ENCODE results near the gene NEXMIF.

NEXMIF gene

GRCh38 chrX:74925225-74926088 lies at the start of gene NEXMIF:
TSS of gene NEXMIF (minus strand) at chrX:74925452.
- Histone ChIP-seq H3K9me3 (ENCODE audit: control insufficient read depth, insufficient read depth, low read depth, low read length) (no peaks in the 10 kb centered on the region), H3K27ac (ENCODE audit: extremely low read depth, low read depth, low read length) (no peak within 1 kb of the TSS; the same call in 1 of the 2 replicates), H3K4me1 (ENCODE audit: control insufficient read depth, insufficient read depth, low read length) (no peaks in the 10 kb centered on the region), H3K36me3 (ENCODE audit: control insufficient read depth in 2 of 2, insufficient read depth in 1 of 2, low read length in 2 of 2) (no peaks in the 10 kb centered on the region), H3K4me3 (ENCODE audit: low read depth, low read length) (peak within 1 kb of the TSS; percentile 30)
- POLR2A ChIA-PET, result no interaction called here
- CTCF ChIA-PET, result interaction anchor here (0.7 kb wide), 1 partner anchor 686 kb away, joined by 4 read pairs; no protein-coding TSS in a partner anchor
- TF ChIP-seq ZNF677 (tag by site-specific recombination; IDR thresholded peaks at IDR 0.05) (no peak), ZNF133 (tag by site-specific recombination; IDR thresholded peaks at IDR 0.05) (no peak), KLF10 (tag by site-specific recombination; IDR thresholded peaks at IDR 0.05) (no peak), ZNF121 (tag by site-specific recombination; IDR thresholded peaks at IDR 0.05) (no peak), KLF1 (tag by site-specific recombination; IDR thresholded peaks at IDR 0.05) (no peak), ZNF302 (tag by site-specific recombination; IDR thresholded peaks at IDR 0.05; ENCODE audit: low read depth) (no peak), ZBTB44 (tag by site-specific recombination; IDR thresholded peaks at IDR 0.05) (no peak), EGR2 (tag by site-specific recombination; IDR thresholded peaks at IDR 0.05; ENCODE audit: low read depth) (peak; percentile 22; the same call in 1 of the 2 replicates), ZNF830 (tag by site-specific recombination; IDR thresholded peaks at IDR 0.05; ENCODE audit: low read depth) (no peak), PRDM10 (tag by site-specific recombination; IDR thresholded peaks at IDR 0.05) (no peak), ZNF692 (tag by site-specific recombination; IDR thresholded peaks at IDR 0.05) (no peak), ZNF398 (tag by site-specific recombination; IDR thresholded peaks at IDR 0.05) (peak; percentile 19; the same call in 1 of the 2 replicates), ZNF341 (tag by site-specific recombination; IDR thresholded peaks at IDR 0.05; ENCODE audit: low read depth) (peak; percentile 83), RBAK (tag by site-specific recombination; IDR thresholded peaks at IDR 0.05) (no peak), SP3 (tag by site-specific recombination; IDR thresholded peaks at IDR 0.05) (peak; percentile 55), ZNF624 (tag by site-specific recombination; IDR thresholded peaks at IDR 0.05) (no peak), ZBTB8A (tag by site-specific recombination; IDR thresholded peaks at IDR 0.05) (no peak), CTCF (tag by site-specific recombination; IDR thresholded peaks at IDR 0.05) (0 out of 2 replicates have a peak, but pooled peaks have one; percentile 43), INSM2 (tag by site-specific recombination; IDR thresholded peaks at IDR 0.05) (no peak), ZNF184 (tag by site-specific recombination; IDR thresholded peaks at IDR 0.05) (no peak), HIC1 (tag by site-specific recombination; IDR thresholded peaks at IDR 0.05) (no peak), ZNF223 (tag by site-specific recombination; IDR thresholded peaks at IDR 0.05) (no peak)
